PFSK-1 (cell line): ENCODE data around the gene SH3GL1.

Experiments
- FOXP2 ChIP-seq: optimal IDR thresholded peaks from 2 replicates; pipeline ENCODE3; 2011; ENCODE audit warnings: borderline replicate concordance, control low read depth, inconsistent platforms; ENCODE audit not compliant: insufficient read depth; ENCODE audit errors: extremely low read length, extremely low read depth
- POLR2AphosphoS5 ChIP-seq: IDR thresholded peaks from 2 replicates; pipeline ENCODE4 v1.6.1; 2012; ENCODE audit warnings: low read depth, mild to moderate bottlenecking, control low read depth, low read length, moderate library complexity
- TF ChIP-seq, protein P1 (sequence below), 2 experiments: IDR thresholded peaks; 2 replicates each; pipeline versions ENCODE4 v1.6.1 to v1.8.0; 2011 to 2012; ENCODE audit warnings: low read depth in 2 of 2, low read length in 2 of 2, control low read depth in 1 of 2, inconsistent platforms in 1 of 2, mild to moderate bottlenecking in 1 of 2, moderate library complexity in 1 of 2; ENCODE audit not compliant: insufficient read depth in 1 of 2

DNA sequence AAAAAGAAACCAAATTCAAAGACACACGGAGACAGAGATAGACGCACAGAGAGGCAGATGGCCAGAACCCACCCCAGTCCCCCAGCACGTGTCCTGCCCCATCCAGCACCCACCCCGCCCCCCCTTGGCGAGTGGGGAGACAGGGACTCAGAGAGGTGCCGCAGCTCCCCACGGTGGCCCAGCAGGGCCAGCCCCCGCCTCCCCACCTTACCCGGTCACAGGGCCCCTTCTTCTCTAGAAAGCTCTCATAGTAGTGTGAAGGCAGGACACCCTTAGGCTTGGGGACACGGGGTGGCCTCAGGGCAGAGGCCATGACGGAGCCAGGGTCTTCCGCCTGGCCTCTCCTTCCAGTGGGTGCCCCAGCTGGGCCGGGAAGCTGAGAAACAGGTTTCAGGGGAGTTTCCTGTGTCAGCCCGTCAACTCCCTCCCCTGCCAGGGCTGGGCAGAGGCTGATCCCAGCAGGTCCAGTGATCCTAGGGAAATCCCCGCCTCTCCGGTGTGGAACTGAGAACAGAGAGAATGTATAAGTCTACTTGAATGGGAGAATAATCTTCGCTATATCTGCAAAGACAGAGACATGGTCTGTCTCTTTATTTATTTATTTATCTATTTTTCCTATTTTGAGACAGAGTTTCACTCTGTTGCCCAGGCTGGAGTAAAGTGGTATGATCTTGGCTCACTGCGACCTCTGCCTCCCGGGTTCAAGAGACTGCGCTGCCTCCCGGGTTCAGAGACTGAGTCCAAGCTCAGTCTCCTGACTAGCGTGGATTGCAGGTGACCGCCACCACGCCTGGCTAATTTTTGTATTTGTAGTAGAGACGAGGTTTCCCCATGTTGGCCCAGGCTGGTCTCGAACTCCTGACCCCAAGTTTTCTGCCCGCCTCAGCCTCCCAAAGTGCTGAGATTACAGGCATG lies 61.6 kb downstream of the SH3GL1 start, which contains the start of gene STAP2:
- TF ChIP-seq POLR2AphosphoS5 (no peak), FOXP2 (no peak)
- TF ChIP-seq, protein P1, sequence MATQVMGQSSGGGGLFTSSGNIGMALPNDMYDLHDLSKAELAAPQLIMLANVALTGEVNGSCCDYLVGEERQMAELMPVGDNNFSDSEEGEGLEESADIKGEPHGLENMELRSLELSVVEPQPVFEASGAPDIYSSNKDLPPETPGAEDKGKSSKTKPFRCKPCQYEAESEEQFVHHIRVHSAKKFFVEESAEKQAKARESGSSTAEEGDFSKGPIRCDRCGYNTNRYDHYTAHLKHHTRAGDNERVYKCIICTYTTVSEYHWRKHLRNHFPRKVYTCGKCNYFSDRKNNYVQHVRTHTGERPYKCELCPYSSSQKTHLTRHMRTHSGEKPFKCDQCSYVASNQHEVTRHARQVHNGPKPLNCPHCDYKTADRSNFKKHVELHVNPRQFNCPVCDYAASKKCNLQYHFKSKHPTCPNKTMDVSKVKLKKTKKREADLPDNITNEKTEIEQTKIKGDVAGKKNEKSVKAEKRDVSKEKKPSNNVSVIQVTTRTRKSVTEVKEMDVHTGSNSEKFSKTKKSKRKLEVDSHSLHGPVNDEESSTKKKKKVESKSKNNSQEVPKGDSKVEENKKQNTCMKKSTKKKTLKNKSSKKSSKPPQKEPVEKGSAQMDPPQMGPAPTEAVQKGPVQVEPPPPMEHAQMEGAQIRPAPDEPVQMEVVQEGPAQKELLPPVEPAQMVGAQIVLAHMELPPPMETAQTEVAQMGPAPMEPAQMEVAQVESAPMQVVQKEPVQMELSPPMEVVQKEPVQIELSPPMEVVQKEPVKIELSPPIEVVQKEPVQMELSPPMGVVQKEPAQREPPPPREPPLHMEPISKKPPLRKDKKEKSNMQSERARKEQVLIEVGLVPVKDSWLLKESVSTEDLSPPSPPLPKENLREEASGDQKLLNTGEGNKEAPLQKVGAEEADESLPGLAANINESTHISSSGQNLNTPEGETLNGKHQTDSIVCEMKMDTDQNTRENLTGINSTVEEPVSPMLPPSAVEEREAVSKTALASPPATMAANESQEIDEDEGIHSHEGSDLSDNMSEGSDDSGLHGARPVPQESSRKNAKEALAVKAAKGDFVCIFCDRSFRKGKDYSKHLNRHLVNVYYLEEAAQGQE (IDR thresholded peaks at IDR 0.05; ENCODE audit: insufficient read depth in 1 of 2, low read depth in 2 of 2, low read length in 2 of 2) = no peak
